ENCODE results near the gene PHLDA3.
"Not testable (repeated sequence)": the region's sequence is repeated elsewhere in the genome, so short reads cannot be mapped to it uniquely, and the experiment has no call there.

The PHLDA3 gene

DNA sequence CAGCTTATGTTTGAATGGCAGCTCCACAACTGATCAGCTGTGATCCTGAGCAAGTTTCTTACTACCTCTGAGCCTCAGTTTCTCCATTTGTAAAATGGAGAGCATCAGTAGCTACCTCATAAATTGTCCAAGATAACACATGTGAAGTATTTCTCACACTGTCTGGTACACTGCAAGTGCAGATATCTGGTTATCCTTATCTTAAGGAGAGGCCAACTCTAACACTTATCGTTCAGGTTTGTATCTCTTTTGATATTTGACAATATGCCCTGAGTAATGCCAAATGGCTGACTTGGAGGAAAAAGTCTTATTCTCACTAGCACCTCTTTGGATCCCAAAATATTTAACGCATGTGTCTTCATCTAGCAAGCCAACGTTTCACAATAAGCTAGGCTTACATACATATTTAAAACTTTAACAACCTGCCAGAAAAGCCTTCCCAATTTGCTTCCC, 35.2 kb upstream of the PHLDA3 start:
- no peak for DNase-seq (ENCODE audit: low read depth in 2 of 3, low spot score in 1 of 3)

- no peak for DNase-seq (ENCODE audit: low read depth in 2 of 3, low spot score in 1 of 3)
These were observed 34.6 kb upstream of the PHLDA3 start for GRCh38 chr1:201503397-201504176.

GRCh38 chr1:201502511-201502857, 33.5 kb upstream of the PHLDA3 start:
- DNase-seq (ENCODE audit: low read depth in 2 of 3, low spot score in 1 of 3), result no peak

DNA sequence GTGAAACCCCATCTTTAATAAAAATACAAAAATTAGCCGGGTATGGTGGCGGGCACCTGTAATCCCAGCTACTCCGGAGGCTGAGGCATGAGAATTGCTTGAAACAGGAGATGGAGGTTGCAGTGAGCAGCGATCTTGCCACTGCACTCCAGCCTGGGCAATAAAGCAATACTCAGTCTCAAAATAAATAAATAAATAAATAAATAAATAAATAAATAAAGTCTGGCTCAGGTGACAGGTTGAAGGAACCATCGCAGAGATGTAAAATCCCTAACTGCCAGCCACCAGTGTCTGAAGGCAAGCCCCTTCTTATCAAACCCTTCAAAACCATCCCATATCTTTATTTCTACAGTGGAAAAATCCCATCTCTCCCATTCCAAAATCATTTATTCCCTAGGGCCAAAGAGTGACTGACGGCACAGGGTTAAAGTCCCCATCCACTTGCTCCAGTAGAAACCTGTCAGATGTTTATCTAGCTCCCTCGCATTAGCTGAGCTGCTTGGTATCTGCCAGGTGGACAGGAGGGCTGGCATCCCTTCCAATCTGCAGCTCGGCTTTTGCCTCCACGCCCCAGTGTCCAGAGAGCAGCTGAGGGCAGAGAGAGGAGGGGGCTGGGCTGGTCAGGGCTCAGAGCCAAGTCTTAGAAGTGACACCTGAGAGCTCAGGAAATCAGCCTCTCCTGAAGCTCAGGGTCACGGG, 33.0 kb upstream of the PHLDA3 start:
- no peak for DNase-seq (ENCODE audit: low read depth in 2 of 3, low spot score in 1 of 3)

- DNase-seq (ENCODE audit: low read depth in 2 of 3, low spot score in 1 of 3), result no peak
These were observed 32.2 kb upstream of the PHLDA3 start for GRCh38 chr1:201501144-201501543.

DNA sequence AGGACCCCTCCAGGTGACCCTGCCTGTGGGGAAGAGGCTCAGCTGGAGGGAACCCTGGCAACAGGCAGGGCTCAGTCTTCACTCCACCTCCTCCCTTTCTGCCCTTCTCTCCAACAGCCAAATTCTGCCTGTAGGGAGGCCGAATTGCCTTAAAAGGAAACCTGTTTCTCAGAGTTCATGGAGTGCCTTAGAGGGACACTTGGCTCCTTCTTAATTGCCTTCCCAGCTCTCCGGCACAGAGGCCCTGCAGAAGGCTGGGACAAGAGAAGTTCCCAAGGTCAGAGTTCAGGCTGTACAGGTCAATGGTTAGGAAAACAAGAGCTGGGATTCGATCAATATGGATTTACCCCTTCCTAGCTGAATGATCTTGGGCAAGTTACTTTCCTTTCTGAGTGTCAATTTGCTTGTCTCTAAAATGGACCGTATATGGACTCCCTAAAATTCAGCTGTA, 31.7 kb upstream of the PHLDA3 start:
- no peak for DNase-seq (ENCODE audit: low read depth in 2 of 3, low spot score in 1 of 3)

DNA sequence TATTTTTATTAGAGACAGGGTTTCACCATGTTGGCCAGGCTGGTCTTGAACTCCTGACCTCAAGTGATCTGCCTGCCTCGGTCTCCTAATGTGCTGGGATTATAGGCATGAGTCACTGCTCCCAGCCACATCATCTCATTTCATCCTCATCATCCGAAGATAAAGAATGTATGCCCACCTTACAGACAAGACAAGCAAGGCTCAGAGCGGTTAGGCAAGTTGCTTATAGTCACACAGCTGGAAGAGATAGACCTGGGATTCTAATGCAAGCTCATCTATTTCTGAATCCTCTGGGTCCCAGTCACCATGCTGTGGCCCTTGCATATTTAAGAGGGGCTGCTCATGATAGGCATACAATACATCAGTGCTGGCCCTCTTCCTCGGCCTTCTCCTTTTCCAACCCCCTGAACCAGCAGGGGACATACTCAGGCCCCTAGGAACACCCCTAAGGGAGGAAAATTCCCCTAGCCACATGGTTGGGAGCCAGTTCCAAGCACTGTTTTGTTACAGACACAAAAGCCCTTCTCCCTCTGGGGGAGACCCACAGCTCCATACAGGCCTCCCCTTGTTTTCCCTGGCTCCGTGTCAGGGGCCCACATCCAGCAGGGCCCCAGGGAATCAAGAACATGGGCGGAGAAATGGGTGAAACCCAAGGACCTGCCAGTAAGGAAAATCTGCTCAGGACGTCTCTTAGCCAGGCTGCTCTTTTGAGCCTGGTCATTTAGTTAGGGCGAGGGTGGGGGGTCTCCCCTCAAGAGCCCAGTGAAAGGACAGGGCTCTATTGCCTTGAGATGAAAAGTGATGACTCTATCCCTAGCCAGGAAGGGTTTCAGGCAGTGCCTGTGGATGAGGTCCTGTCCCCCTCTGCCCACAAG, 31.0 kb upstream of the PHLDA3 start:
- no peak for DNase-seq (ENCODE audit: low read depth in 2 of 3, low spot score in 1 of 3)

DNA sequence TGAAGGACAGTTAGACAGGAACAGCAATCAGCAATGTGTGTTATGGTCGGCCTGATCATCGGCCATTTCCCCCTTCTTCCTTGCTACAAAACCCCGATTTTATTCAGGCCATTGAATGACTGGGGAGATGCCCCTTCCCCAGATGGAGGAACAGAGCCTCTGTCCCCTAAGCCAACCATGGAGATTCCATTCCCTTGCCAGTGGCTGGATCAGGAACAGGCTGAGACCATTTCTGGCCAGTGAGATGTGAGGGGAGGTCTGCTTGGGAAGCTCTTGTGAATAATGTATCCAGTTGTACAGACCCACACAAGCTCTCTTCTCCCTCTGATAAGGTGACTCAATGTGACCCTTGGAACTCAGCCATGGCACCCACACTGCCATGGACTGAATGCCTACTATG, 30.2 kb upstream of the PHLDA3 start:
- no peak for DNase-seq (ENCODE audit: low read depth in 2 of 3, low spot score in 1 of 3)

DNA sequence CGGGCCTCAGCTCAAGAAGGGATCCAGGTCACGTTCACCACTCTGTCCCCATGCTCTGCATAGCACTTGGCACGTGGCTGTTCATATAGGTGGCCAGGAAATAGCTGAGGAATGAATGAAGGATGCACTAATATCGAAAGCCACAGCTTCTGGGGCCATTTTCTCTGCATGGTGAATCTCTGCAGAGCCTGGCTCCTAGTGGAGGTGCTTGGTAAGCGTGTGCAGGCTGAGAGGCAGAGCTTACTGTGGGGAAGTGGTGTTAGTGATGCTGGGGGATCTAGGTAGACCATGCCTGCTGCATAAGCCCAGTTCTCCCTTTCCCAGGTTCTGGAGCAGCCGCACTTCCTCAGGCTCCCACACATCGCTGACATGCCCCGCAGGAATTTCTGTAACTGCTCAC, 29.6 kb upstream of the PHLDA3 start:
- no peak for DNase-seq (ENCODE audit: low read depth in 2 of 3, low spot score in 1 of 3)

- no peak for DNase-seq (ENCODE audit: low read depth in 2 of 3, low spot score in 1 of 3)
These were observed 29.0 kb upstream of the PHLDA3 start for GRCh38 chr1:201497935-201498509.

- DNase-seq (ENCODE audit: low read depth in 2 of 3, low spot score in 1 of 3), result no peak
These were observed 27.3 kb upstream of the PHLDA3 start for GRCh38 chr1:201496296-201496690.

GRCh38 chr1:201495551-201496295, 26.7 kb upstream of the PHLDA3 start:
- no peak for DNase-seq (ENCODE audit: low read depth in 2 of 3, low spot score in 1 of 3)

- DNase-seq (ENCODE audit: low read depth in 2 of 3, low spot score in 1 of 3), result no peak
These were observed 25.0 kb upstream of the PHLDA3 start for GRCh38 chr1:201493757-201494617.

DNA sequence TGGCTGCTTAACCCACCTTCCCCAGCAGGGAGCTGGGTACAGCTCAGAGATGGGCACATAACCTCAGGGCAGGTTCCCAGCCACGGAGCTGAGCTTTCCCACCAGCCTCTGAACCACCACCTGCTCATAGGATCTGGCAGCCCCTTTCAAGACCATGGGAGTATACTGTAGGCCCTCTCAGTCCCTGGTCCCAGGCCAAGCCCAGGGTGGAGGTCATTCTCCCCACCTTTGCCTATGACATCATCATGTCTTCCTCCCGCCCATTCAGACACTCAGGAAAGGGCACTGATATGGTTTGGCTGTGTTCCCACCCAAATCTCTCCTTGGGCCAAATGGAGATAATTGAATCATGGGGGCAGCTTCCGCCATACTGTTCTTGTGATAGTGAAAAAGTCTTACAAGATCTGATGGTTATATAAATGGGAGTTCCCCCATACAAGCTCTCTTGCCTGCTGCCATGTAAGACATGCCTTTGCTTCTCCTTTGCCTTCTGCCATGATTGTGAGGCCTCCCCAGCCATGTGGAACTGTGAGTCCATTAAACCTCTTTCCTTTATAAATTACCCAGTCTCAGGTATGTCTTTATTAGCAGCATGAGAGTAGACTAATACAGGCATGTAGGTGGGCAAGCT, 24.2 kb upstream of the PHLDA3 start:
- DNase-seq (ENCODE audit: low read depth in 2 of 3, low spot score in 1 of 3), result not testable (repeated sequence)

GRCh38 chr1:201491896-201492511, 23.0 kb upstream of the PHLDA3 start:
- DNase-seq (ENCODE audit: low read depth in 2 of 3, low spot score in 1 of 3), result no peak

- no peak for DNase-seq (ENCODE audit: low read depth in 2 of 3, low spot score in 1 of 3)
These were observed 21.7 kb upstream of the PHLDA3 start for GRCh38 chr1:201490708-201491131.

GRCh38 chr1:201489643-201490261, 20.8 kb upstream of the PHLDA3 start:
- DNase-seq (ENCODE audit: low read depth in 2 of 3, low spot score in 1 of 3), result no peak
